DND-41 (cell line): ENCODE results near the gene FAM107B.

Experiments
- ATAC-seq: fragments of 200-7000 bp; cut with Tn5 transposase; 3 replicates; pipeline ENCODE4 v1.9.1; 2021; ENCODE audit warnings: low read depth; ENCODE audit not compliant: insufficient read depth
- DNase-seq: peaks from one replicate; pipeline ENCODE4 v3.0.0-alpha.2; 2020
- H2AFZ ChIP-seq: 2 replicates; pipeline ENCODE4 v1.6.0; 2012; ENCODE audit warnings: low read depth, low read length
- H3K27ac ChIP-seq: 2 replicates; pipeline ENCODE4 v1.5.1; 2012; ENCODE audit warnings: low read length, inconsistent platforms
- H3K27me3 ChIP-seq: fragments of 200-600 bp; sonication (generic); 2 replicates; pipeline ENCODE4 v1.6.0; 2012; ENCODE audit warnings: low read length, mild to moderate bottlenecking, inconsistent platforms; ENCODE audit not compliant: insufficient read depth, poor library complexity
- H3K36me3 ChIP-seq: 2 replicates; pipeline ENCODE4 v1.5.1; 2012; ENCODE audit warnings: low read length, inconsistent platforms; ENCODE audit not compliant: insufficient read depth
- H3K4me1 ChIP-seq: 2 replicates; pipeline ENCODE4 v1.5.1; 2012; ENCODE audit warnings: mild to moderate bottlenecking, low read length; ENCODE audit not compliant: insufficient read depth
- H3K4me2 ChIP-seq: 2 replicates; pipeline ENCODE4 v1.6.0; 2012; ENCODE audit warnings: mild to moderate bottlenecking, moderate library complexity, low read length, inconsistent platforms; ENCODE audit not compliant: insufficient read depth
- H3K4me3 ChIP-seq, 2 experiments: fragments of 200-600 bp in 1 of 2; shearing (Covaris generic) in 1 of 2; 2 replicates each; pipeline ENCODE4 v1.5.1; 2012 to 2016; ENCODE audit warnings: inconsistent platforms in 2 of 2, low read length in 2 of 2, mild to moderate bottlenecking in 2 of 2, low read depth in 1 of 2, moderate library complexity in 1 of 2
- H3K79me2 ChIP-seq: 2 replicates; pipeline ENCODE4 v1.6.0; 2012; ENCODE audit warnings: low read length, inconsistent platforms; ENCODE audit not compliant: insufficient read depth
- H3K9ac ChIP-seq: 2 replicates; pipeline ENCODE4 v1.6.0; 2012; ENCODE audit warnings: low read depth, mild to moderate bottlenecking, inconsistent platforms, low read length, moderate library complexity
- H3K9me3 ChIP-seq: 2 replicates; pipeline ENCODE4 v1.5.1; 2012; ENCODE audit warnings: low read length, moderate library complexity, mild to moderate bottlenecking, inconsistent platforms; ENCODE audit not compliant: insufficient read depth, severe bottlenecking
- H4K20me1 ChIP-seq: 2 replicates; pipeline ENCODE4 v1.6.0; 2012; ENCODE audit warnings: low read length; ENCODE audit not compliant: insufficient read depth
- EZH2 ChIP-seq: IDR thresholded peaks from 3 replicates; pipeline ENCODE4 v1.6.1; 2012; ENCODE audit warnings: borderline replicate concordance, low read depth, mild to moderate bottlenecking, moderate library complexity, low read length, inconsistent platforms; ENCODE audit not compliant: severe bottlenecking
- TF ChIP-seq, protein P1 (sequence below): IDR thresholded peaks from 2 replicates; pipeline ENCODE4 v1.5.1; 2012; ENCODE audit warnings: borderline replicate concordance, low read length, moderate library complexity, mild to moderate bottlenecking; ENCODE audit not compliant: poor library complexity, severe bottlenecking; ENCODE audit errors: extremely low read depth

Gene FAM107B

DNA sequence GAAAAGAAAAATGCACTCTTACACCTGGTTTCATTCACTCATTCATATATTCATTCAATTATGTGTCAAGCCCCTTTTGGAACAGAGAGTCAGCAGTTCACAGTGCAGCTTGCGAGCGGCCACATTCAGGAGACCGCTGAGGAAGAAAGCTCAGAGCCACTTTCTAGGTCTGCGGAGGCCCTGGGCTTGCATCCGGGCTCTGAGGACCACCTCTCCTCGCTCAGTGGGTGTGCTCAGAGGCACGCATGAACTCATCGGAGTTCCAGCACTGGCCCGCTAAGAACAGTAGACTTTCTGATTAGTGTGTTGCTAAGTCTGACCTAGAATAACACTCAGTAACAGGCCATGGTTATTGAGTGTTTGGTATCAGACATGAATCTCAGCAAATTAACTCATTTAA lies 1.8 kb upstream of the FAM107B start:
- Histone ChIP-seq H3K36me3 (no peaks in the 10 kb centered on the region), H3K4me1 (no peaks in the 10 kb centered on the region), H3K27ac (no peak overlapping the region), H3K9ac (no peak overlapping the region), H3K27me3 (peaks cover 9% of the 10 kb centered on the region), H3K79me2 (no peaks in the 10 kb centered on the region), H4K20me1 (no peaks in the 10 kb centered on the region), H3K4me2 (no peak overlapping the region), H3K4me3 (no peak overlapping the region), H2AFZ (no peak overlapping the region), H3K9me3 (no peaks in the 10 kb centered on the region)
- DNase-seq (no peak), ATAC-seq (no peak)
- TF ChIP-seq, protein P1, sequence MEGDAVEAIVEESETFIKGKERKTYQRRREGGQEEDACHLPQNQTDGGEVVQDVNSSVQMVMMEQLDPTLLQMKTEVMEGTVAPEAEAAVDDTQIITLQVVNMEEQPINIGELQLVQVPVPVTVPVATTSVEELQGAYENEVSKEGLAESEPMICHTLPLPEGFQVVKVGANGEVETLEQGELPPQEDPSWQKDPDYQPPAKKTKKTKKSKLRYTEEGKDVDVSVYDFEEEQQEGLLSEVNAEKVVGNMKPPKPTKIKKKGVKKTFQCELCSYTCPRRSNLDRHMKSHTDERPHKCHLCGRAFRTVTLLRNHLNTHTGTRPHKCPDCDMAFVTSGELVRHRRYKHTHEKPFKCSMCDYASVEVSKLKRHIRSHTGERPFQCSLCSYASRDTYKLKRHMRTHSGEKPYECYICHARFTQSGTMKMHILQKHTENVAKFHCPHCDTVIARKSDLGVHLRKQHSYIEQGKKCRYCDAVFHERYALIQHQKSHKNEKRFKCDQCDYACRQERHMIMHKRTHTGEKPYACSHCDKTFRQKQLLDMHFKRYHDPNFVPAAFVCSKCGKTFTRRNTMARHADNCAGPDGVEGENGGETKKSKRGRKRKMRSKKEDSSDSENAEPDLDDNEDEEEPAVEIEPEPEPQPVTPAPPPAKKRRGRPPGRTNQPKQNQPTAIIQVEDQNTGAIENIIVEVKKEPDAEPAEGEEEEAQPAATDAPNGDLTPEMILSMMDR: no peak
- no peak for TF ChIP-seq EZH2

DNA sequence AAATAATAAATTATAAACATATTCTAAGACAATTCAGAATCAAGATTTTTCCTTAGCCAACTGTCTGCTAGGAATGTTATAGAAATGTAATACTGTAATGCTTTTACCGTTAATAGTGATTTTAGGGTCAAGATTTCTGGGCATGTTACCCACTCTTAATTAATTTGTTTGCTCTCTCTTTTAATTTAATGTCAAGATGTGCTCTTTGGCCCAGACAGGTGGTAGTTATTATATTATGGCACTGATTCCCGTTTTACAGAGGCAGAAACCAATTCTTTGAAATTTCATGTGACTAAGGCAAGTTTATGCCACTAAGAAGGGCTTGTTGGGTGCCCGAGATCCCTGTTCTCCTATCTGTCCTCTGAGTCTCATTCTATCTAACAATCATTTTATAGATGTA lies 959 bp upstream of the FAM107B start:
- Histone ChIP-seq H3K4me3 (no peak overlapping the region), H3K36me3 (no peaks in the 10 kb centered on the region), H3K4me1 (no peaks in the 10 kb centered on the region), H3K27me3 (peaks cover 9% of the 10 kb centered on the region), H4K20me1 (no peaks in the 10 kb centered on the region), H3K79me2 (no peaks in the 10 kb centered on the region), H2AFZ (no peak overlapping the region), H3K4me2 (no peak overlapping the region), H3K9ac (no peak overlapping the region), H3K9me3 (no peaks in the 10 kb centered on the region), H3K27ac (no peak overlapping the region)
- TF ChIP-seq, protein P1: no peak
- TF ChIP-seq EZH2: no peak
- DNase-seq: no peak
- ATAC-seq: no peak

DNA sequence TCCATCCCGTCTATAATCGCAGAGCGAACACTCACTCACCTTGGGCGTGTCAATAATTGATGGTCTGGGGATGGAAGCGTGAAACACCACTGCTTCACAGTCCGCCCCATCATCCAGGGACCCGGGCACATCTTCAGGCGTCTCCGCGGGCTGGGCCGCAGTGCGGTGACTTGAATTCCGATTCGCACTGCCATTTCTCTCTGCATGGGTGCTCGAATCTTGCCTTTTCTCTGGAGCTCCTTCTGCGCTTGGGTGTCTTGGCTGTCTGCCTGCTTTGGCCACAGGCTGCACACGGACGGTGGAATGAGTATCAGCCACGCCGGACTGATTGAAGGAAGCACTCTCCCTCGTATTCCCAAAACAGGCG lies 500 bp downstream of the FAM107B start:
- Histone ChIP-seq H3K27me3 (peaks cover 12% of the 10 kb centered on the region), H3K9me3 (no peaks in the 10 kb centered on the region), H2AFZ (no peak overlapping the region), H3K4me2 (no peak overlapping the region), H3K9ac (no peak overlapping the region), H3K36me3 (no peaks in the 10 kb centered on the region), H3K4me1 (no peaks in the 10 kb centered on the region), H4K20me1 (no peaks in the 10 kb centered on the region), H3K79me2 (no peaks in the 10 kb centered on the region), H3K4me3 (no peak overlapping the region), H3K27ac (no peak overlapping the region)
- DNase-seq (no peak), ATAC-seq (no peak)
- no peak for TF ChIP-seq EZH2
- TF ChIP-seq, protein P1: no peak

DNA sequence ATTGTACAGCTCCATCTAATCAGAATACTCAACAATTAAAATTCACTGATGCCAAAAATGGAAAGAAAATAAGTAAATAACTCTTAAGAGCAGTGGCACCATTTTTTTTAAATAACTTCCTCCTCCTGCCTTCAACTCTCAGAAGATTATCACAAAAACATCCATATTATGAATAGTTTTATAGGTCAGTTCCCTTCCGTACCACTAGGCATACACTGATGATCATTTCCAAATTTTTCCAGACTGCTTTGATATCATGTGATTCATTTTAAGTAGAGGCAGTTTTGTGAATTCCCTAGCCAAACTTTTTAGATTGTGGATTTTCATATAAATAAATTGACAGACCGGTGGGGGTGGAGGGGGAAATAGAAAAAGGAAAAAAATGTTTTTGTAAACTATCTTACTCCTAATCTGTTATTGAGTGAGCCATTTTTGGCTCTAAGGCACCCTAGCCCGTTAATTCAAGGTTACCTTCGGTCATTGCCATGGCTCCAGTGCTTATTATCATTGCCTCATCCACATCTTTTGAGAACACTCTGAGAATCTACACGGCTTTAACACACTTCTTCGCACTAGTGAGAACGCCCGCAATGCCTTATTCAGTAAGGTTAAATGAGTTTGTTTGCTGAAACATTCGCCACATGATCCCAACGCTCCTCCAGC lies 1.0 kb downstream of the FAM107B start:
- Histone ChIP-seq H3K27ac (no peak overlapping the region), H3K4me2 (no peak overlapping the region), H2AFZ (no peak overlapping the region), H3K4me1 (no peaks in the 10 kb centered on the region), H3K9me3 (no peaks in the 10 kb centered on the region), H3K27me3 (peaks cover 12% of the 10 kb centered on the region), H3K9ac (no peak overlapping the region), H3K79me2 (no peaks in the 10 kb centered on the region), H3K4me3 (no peak overlapping the region), H4K20me1 (no peaks in the 10 kb centered on the region), H3K36me3 (no peaks in the 10 kb centered on the region)
- TF ChIP-seq, protein P1: no peak
- no peak for TF ChIP-seq EZH2
- ATAC-seq (no peak), DNase-seq (no peak)
